Measurements from ENCODE around the gene LDLRAD2. TPM values are rescaled to one million over a fixed set of nuclear protein-coding genes. Genes with fewer than 3 reads are reported as not detected.

LDLRAD2 gene
- total RNA-seq, 6 experiments from 2014 or later = not detected

- intact Hi-C loops (cut with DNase I) = no loop called here
- no peaks in the 10 kb centered on the region for H3K9me3 ChIP-seq
- H3K4me3 ChIP-seq = no peak overlapping the region
- WGBS (ENCODE audit: insufficient coverage, low coverage, low lambda C conversion rate, missing lambda C conversion rate) = no CpG with 5 or more reads among the region's 17 CpGs
- DNase-seq (no peak), ATAC-seq (no peak)
- TF ChIP-seq POLR2A (IDR thresholded peaks at IDR 0.05) (no peak), CTCF (IDR thresholded peaks at IDR 0.05) (no peak)
- no peak overlapping the region for H3K27ac ChIP-seq
- H3K4me1 ChIP-seq = no peaks in the 10 kb centered on the region
- H3K27me3 ChIP-seq = no peaks in the 10 kb centered on the region
- H3K36me3 ChIP-seq = peaks cover 0 to 4% (median 0%) of the 10 kb centered on the region in 4 donors
Measured at GRCh38 chr1:21829294-21829693, 17.2 kb downstream of the LDLRAD2 start.

GRCh38 chr1:21830792-21831453 lies 18.9 kb downstream of the LDLRAD2 start:
- DNase-seq = no peak
- Histone ChIP-seq H3K4me3 (no peak overlapping the region), H3K27me3 (no peaks in the 10 kb centered on the region), H3K27ac (no peak overlapping the region), H3K9me3 (no peaks in the 10 kb centered on the region), H3K4me1 (no peaks in the 10 kb centered on the region), H3K36me3 (no peaks in the 10 kb centered on the region)
- TF ChIP-seq CTCF (IDR thresholded peaks at IDR 0.05) (no peak), POLR2A (IDR thresholded peaks at IDR 0.05) (no peak)
- WGBS (ENCODE audit: insufficient coverage, low coverage, low lambda C conversion rate, missing lambda C conversion rate) = no CpG with 5 or more reads among the region's 23 CpGs
- peak in 1 of 4 donors; percentile 5 for ATAC-seq
- intact Hi-C loops (cut with DNase I) = no loop called here

GRCh38 chr1:21831454-21831970 lies 19.4 kb downstream of the LDLRAD2 start:
- TF ChIP-seq POLR2A (IDR thresholded peaks at IDR 0.05) (no peak), CTCF (IDR thresholded peaks at IDR 0.05) (no peak)
- no peak overlapping the region for H3K4me3 ChIP-seq
- no peaks in the 10 kb centered on the region for H3K9me3 ChIP-seq
- no peaks in the 10 kb centered on the region for H3K4me1 ChIP-seq
- no peaks in the 10 kb centered on the region for H3K36me3 ChIP-seq
- WGBS (ENCODE audit: insufficient coverage, low coverage, low lambda C conversion rate, missing lambda C conversion rate) = 100% methylated on average over 1 of the region's 14 CpGs
- DNase-seq (no peak), ATAC-seq (peak in 2 of 4 donors; percentile 3 to 10)
- intact Hi-C loops (cut with DNase I) = no loop called here
- no peaks in the 10 kb centered on the region for H3K27me3 ChIP-seq
- H3K27ac ChIP-seq = no peak overlapping the region

- DNase-seq (no peak), ATAC-seq (no peak)
- no peaks in the 10 kb centered on the region for H3K9me3 ChIP-seq
- no peaks in the 10 kb centered on the region for H3K27me3 ChIP-seq
- no peak overlapping the region for H3K4me3 ChIP-seq
- WGBS (ENCODE audit: insufficient coverage, low coverage, low lambda C conversion rate, missing lambda C conversion rate) = 82% methylated on average over 3 of the region's 11 CpGs
- intact Hi-C loops (cut with DNase I) = no loop called here
- TF ChIP-seq POLR2A (IDR thresholded peaks at IDR 0.05) (no peak), CTCF (IDR thresholded peaks at IDR 0.05) (no peak)
- H3K27ac ChIP-seq = no peak overlapping the region
- H3K36me3 ChIP-seq = no peaks in the 10 kb centered on the region
- no peaks in the 10 kb centered on the region for H3K4me1 ChIP-seq
Measured at GRCh38 chr1:21833392-21833976, 21.4 kb downstream of the LDLRAD2 start.
